ENCODE results near the gene PTDSS2. TPM values are rescaled to one million over a fixed set of nuclear protein-coding genes. Genes with fewer than 3 reads are reported as not detected.

Gene PTDSS2
- total and polyA plus RNA-seq, 5 donors from 2014 or later: 6.1 to 19.3 (median 7.0) TPM

- Histone ChIP-seq H3K4me1 (ENCODE audit: control insufficient read depth, insufficient read depth, low read length, poor library complexity, severe bottlenecking) (peaks cover 21% of the 10 kb centered on the region), H3K27me3 (ENCODE audit: control insufficient read depth, insufficient read depth, low read length) (no peaks in the 10 kb centered on the region)
- no peak for DNase-seq
Measured at GRCh38 chr11:405954-406795, 43.9 kb upstream of the PTDSS2 start.

GRCh38 chr11:406796-407650, 43.1 kb upstream of the PTDSS2 start:
- ATAC-seq (ENCODE audit: low read depth in 2 of 2) (peak; percentile 88 to 90), DNase-seq (peak; percentile 92 to 97 (median 94))
- Histone ChIP-seq H3K9me3 (ENCODE audit: control insufficient read depth in 2 of 2, low read length in 2 of 2) (no peaks in the 10 kb centered on the region), H3K4me1 (ENCODE audit: control insufficient read depth, insufficient read depth, low read length, poor library complexity, severe bottlenecking) (peaks cover 21% of the 10 kb centered on the region), H3K4me3 (ENCODE audit: low read depth, low read length) (no peak overlapping the region), H3K27ac (ENCODE audit: insufficient read depth, low read length, poor library complexity, severe bottlenecking) (peak overlapping the region; percentile 80), H3K27me3 (ENCODE audit: control insufficient read depth, insufficient read depth, low read length) (no peaks in the 10 kb centered on the region), H3K36me3 (ENCODE audit: control insufficient read depth, insufficient read depth, low read length) (no peaks in the 10 kb centered on the region)
- Mint-ChIP-seq H3K4me1 (peaks cover 0 to 25% (median 0%) of the 10 kb centered on the region in 4 donors), H3K27me3 (no peaks in the 10 kb centered on the region), H3K9me3 (no peaks in the 10 kb centered on the region), H3K4me3 (no peak overlapping the region), H3K27ac (peak overlapping the region in 1 of 3 donors; percentile 51), H3K36me3 (no peaks in the 10 kb centered on the region)

More at GRCh38 chr11:405954-406795, 43.9 kb upstream of the PTDSS2 start:
- no peaks in the 10 kb centered on the region for H3K36me3 ChIP-seq (ENCODE audit: control insufficient read depth, insufficient read depth, low read length)
- H3K4me3 ChIP-seq (ENCODE audit: low read depth, low read length): no peak overlapping the region
- Mint-ChIP-seq H3K4me1 (peaks cover 0 to 25% (median 0%) of the 10 kb centered on the region in 4 donors), H3K9me3 (no peaks in the 10 kb centered on the region), H3K27me3 (no peaks in the 10 kb centered on the region), H3K36me3 (no peaks in the 10 kb centered on the region), H3K27ac (no peak overlapping the region), H3K4me3 (peak overlapping the region in 2 of 4 donors; percentile 26 to 54)
- H3K27ac ChIP-seq (ENCODE audit: insufficient read depth, low read length, poor library complexity, severe bottlenecking): peak overlapping the region; percentile 80
- ATAC-seq (ENCODE audit: low read depth in 2 of 2): no peak
- H3K9me3 ChIP-seq (ENCODE audit: control insufficient read depth in 2 of 2, low read length in 2 of 2): no peaks in the 10 kb centered on the region

- H3K36me3 Mint-ChIP-seq: no peaks in the 10 kb centered on the region
- H3K4me1 Mint-ChIP-seq: peaks cover 0 to 26% (median 0%) of the 10 kb centered on the region in 4 donors
- ATAC-seq (ENCODE audit: low read depth in 2 of 2) (no peak), DNase-seq (no peak)
- peaks cover 23% of the 10 kb centered on the region for H3K4me1 ChIP-seq (ENCODE audit: control insufficient read depth, insufficient read depth, low read length, poor library complexity, severe bottlenecking)
- H3K9me3 ChIP-seq (ENCODE audit: control insufficient read depth in 2 of 2, low read length in 2 of 2): no peaks in the 10 kb centered on the region
- peak overlapping the region; percentile 73 for H3K27ac ChIP-seq (ENCODE audit: insufficient read depth, low read length, poor library complexity, severe bottlenecking)
- no peaks in the 10 kb centered on the region for H3K36me3 ChIP-seq (ENCODE audit: control insufficient read depth, insufficient read depth, low read length)
- H3K27ac Mint-ChIP-seq: peak overlapping the region in 2 of 3 donors; percentile 38 to 51
- H3K4me3 ChIP-seq (ENCODE audit: low read depth, low read length): no peak overlapping the region
- no peaks in the 10 kb centered on the region for H3K9me3 Mint-ChIP-seq
- H3K27me3 ChIP-seq (ENCODE audit: control insufficient read depth, insufficient read depth, low read length): no peaks in the 10 kb centered on the region
- no peaks in the 10 kb centered on the region for H3K27me3 Mint-ChIP-seq
- peak overlapping the region in 2 of 4 donors; percentile 10 to 60 for H3K4me3 Mint-ChIP-seq
Measured at GRCh38 chr11:407651-408123, 42.4 kb upstream of the PTDSS2 start.

GRCh38 chr11:408154-409007, 41.7 kb upstream of the PTDSS2 start:
- Histone ChIP-seq H3K4me1 (ENCODE audit: control insufficient read depth, insufficient read depth, low read length, poor library complexity, severe bottlenecking) (peaks cover 29% of the 10 kb centered on the region), H3K27me3 (ENCODE audit: control insufficient read depth, insufficient read depth, low read length) (no peaks in the 10 kb centered on the region), H3K9me3 (ENCODE audit: control insufficient read depth in 2 of 2, low read length in 2 of 2) (no peaks in the 10 kb centered on the region), H3K27ac (ENCODE audit: insufficient read depth, low read length, poor library complexity, severe bottlenecking) (peak overlapping the region; percentile 73), H3K4me3 (ENCODE audit: low read depth, low read length) (no peak overlapping the region), H3K36me3 (ENCODE audit: control insufficient read depth, insufficient read depth, low read length) (no peaks in the 10 kb centered on the region)
- H3K27me3 Mint-ChIP-seq: no peaks in the 10 kb centered on the region
- no peaks in the 10 kb centered on the region for H3K9me3 Mint-ChIP-seq
- ATAC-seq (ENCODE audit: low read depth in 2 of 2) (no peak), DNase-seq (no peak)
- H3K27ac Mint-ChIP-seq: no peak overlapping the region
- peak overlapping the region in 2 of 4 donors; percentile 24 to 60 for H3K4me3 Mint-ChIP-seq
- H3K4me1 Mint-ChIP-seq: peaks cover 0 to 33% (median under 1%) of the 10 kb centered on the region in 4 donors
- no peaks in the 10 kb centered on the region for H3K36me3 Mint-ChIP-seq

- Histone ChIP-seq H3K36me3 (ENCODE audit: control insufficient read depth, insufficient read depth, low read length) (no peaks in the 10 kb centered on the region), H3K27ac (ENCODE audit: insufficient read depth, low read length, poor library complexity, severe bottlenecking) (peak overlapping the region; percentile 33), H3K4me3 (ENCODE audit: low read depth, low read length) (no peak overlapping the region), H3K4me1 (ENCODE audit: control insufficient read depth, insufficient read depth, low read length, poor library complexity, severe bottlenecking) (peaks cover 35% of the 10 kb centered on the region), H3K27me3 (ENCODE audit: control insufficient read depth, insufficient read depth, low read length) (no peaks in the 10 kb centered on the region), H3K9me3 (ENCODE audit: control insufficient read depth in 2 of 2, low read length in 2 of 2) (no peaks in the 10 kb centered on the region)
- Mint-ChIP-seq H3K27ac (no peak overlapping the region), H3K4me3 (peak overlapping the region in 1 of 4 donors; percentile 60), H3K9me3 (no peaks in the 10 kb centered on the region), H3K4me1 (peaks cover 0 to 34% (median 1%) of the 10 kb centered on the region in 4 donors), H3K27me3 (no peaks in the 10 kb centered on the region), H3K36me3 (no peaks in the 10 kb centered on the region)
- no peak for ATAC-seq (ENCODE audit: low read depth in 2 of 2)
- no peak for DNase-seq
Measured at GRCh38 chr11:409008-409599, 41.0 kb upstream of the PTDSS2 start.

GRCh38 chr11:409600-410483, 40.2 kb upstream of the PTDSS2 start:
- peaks cover 41% of the 10 kb centered on the region for H3K4me1 ChIP-seq (ENCODE audit: control insufficient read depth, insufficient read depth, low read length, poor library complexity, severe bottlenecking)
- H3K4me3 Mint-ChIP-seq: peak overlapping the region in 2 of 4 donors; percentile 10 to 60
- no peaks in the 10 kb centered on the region for H3K36me3 ChIP-seq (ENCODE audit: control insufficient read depth, insufficient read depth, low read length)
- peaks cover 6% of the 10 kb centered on the region for H3K36me3 Mint-ChIP-seq
- no peak overlapping the region for H3K4me3 ChIP-seq (ENCODE audit: low read depth, low read length)
- H3K4me1 Mint-ChIP-seq: peaks cover 0 to 41% (median 6%) of the 10 kb centered on the region in 4 donors
- H3K27ac ChIP-seq (ENCODE audit: insufficient read depth, low read length, poor library complexity, severe bottlenecking): no peak overlapping the region
- no peak overlapping the region for H3K27ac Mint-ChIP-seq
- DNase-seq: no peak
- no peaks in the 10 kb centered on the region for H3K27me3 Mint-ChIP-seq
- ATAC-seq (ENCODE audit: low read depth in 2 of 2): no peak
- no peaks in the 10 kb centered on the region for H3K9me3 ChIP-seq (ENCODE audit: control insufficient read depth in 2 of 2, low read length in 2 of 2)
- H3K27me3 ChIP-seq (ENCODE audit: control insufficient read depth, insufficient read depth, low read length): no peaks in the 10 kb centered on the region
- H3K9me3 Mint-ChIP-seq: no peaks in the 10 kb centered on the region
